Measurements from ENCODE around the gene CTNND2. TPM values are rescaled to one million over a fixed set of nuclear protein-coding genes. Genes with fewer than 3 reads are reported as not detected.

CTNND2 gene
- total RNA-seq, 1 experiment from 2014 or later = not detected

DNA sequence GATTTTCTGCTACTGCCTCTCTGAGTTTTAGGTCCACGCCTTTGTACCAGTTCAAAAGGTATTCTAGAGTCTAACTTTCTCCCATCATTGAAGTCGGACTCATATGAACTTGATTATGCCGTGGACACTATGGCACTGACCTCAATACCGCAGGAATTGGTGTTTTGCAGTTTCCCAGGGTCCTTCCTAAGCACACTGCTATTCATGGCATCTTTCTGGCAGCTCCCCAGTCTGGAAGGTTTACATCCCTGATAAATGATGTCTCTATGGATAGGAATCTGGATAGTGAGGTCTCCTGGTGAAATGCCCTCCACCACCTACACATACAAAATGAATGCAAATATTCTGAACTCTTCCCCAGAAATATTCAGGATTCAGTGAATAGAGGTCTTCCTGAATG, 422.2 kb downstream of the CTNND2 start:
- intact Hi-C loops (cut with micrococcal nuclease) = no loop called here
- DNase-seq (ENCODE audit: unreplicated experiment) = no peak
- POLR2A ChIA-PET = no interaction called here
- Mint-ChIP-seq H3K4me1 (ENCODE audit: insufficient read depth, unreplicated experiment) (no peaks in the 10 kb centered on the region), H3K27ac (ENCODE audit: low read depth, unreplicated experiment) (no peak overlapping the region), H3K9me3 (ENCODE audit: unreplicated experiment) (peaks cover 5% of the 10 kb centered on the region), H3K4me3 (ENCODE audit: unreplicated experiment) (no peak overlapping the region), H3K27me3 (ENCODE audit: insufficient read depth, unreplicated experiment) (peaks cover 30% of the 10 kb centered on the region), H3K36me3 (ENCODE audit: insufficient read depth, unreplicated experiment) (no peaks in the 10 kb centered on the region)
- CTCF ChIA-PET = no interaction called here
- no TSS peak for BruUV-seq (replicated peaks)
- TF ChIP-seq, protein P1, sequence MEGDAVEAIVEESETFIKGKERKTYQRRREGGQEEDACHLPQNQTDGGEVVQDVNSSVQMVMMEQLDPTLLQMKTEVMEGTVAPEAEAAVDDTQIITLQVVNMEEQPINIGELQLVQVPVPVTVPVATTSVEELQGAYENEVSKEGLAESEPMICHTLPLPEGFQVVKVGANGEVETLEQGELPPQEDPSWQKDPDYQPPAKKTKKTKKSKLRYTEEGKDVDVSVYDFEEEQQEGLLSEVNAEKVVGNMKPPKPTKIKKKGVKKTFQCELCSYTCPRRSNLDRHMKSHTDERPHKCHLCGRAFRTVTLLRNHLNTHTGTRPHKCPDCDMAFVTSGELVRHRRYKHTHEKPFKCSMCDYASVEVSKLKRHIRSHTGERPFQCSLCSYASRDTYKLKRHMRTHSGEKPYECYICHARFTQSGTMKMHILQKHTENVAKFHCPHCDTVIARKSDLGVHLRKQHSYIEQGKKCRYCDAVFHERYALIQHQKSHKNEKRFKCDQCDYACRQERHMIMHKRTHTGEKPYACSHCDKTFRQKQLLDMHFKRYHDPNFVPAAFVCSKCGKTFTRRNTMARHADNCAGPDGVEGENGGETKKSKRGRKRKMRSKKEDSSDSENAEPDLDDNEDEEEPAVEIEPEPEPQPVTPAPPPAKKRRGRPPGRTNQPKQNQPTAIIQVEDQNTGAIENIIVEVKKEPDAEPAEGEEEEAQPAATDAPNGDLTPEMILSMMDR (IDR thresholded peaks at IDR 0.05; ENCODE audit: unreplicated experiment) = no peak

DNA sequence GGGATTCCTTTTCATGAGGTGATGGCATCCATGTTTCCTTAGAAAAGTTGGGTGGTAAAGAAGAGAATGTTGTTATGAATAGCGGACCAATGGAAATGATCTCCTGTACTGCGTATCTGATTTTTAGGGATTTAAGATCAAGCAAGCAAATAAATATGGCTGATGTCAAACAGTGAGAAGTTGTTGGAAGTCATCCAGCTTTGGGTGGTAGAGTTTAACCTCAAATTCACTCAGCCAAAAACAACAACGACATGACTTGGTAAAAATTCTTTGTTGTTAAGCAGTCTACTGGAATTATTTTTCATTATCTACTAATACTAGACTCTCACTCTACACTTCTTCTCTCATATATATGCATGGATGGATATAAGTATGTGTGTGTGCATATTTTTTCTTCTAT, 426.5 kb downstream of the CTNND2 start:
- no peaks in the 10 kb centered on the region for H3K4me1 Mint-ChIP-seq (ENCODE audit: insufficient read depth, unreplicated experiment)
- no TSS peak for BruUV-seq (replicated peaks)
- TF ChIP-seq, protein P1 (IDR thresholded peaks at IDR 0.05; ENCODE audit: unreplicated experiment) = no peak
- peak; percentile 41 for DNase-seq (ENCODE audit: unreplicated experiment)
- CTCF ChIA-PET = no interaction called here
- H3K36me3 Mint-ChIP-seq (ENCODE audit: insufficient read depth, unreplicated experiment) = no peaks in the 10 kb centered on the region
- POLR2A ChIA-PET = no interaction called here
- H3K27ac Mint-ChIP-seq (ENCODE audit: low read depth, unreplicated experiment) = no peak overlapping the region
- H3K4me3 Mint-ChIP-seq (ENCODE audit: unreplicated experiment) = no peak overlapping the region
- peaks cover 3% of the 10 kb centered on the region for H3K9me3 Mint-ChIP-seq (ENCODE audit: unreplicated experiment)
- H3K27me3 Mint-ChIP-seq (ENCODE audit: insufficient read depth, unreplicated experiment) = peaks cover 43% of the 10 kb centered on the region
- intact Hi-C loops (cut with micrococcal nuclease) = no loop called here

DNA sequence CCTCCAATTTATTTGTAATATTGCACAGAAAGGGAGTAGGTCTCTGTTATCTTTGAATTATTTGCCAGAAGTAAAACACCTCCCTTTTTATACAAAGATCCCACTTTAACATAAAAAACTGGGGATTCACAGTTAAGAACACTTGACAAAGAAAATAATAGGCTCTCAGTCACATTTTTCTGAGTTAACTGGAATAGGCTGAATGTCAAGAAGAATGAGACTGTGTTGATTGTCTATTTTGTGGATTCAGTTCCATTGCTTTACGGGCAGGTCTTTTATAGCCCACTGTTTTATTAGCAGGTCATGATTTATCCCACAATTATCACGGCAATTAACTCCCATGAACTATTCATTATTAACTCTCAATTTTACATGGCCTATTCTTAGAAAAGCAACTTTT, 427.4 kb downstream of the CTNND2 start:
- no TSS peak for BruUV-seq (replicated peaks)
- Mint-ChIP-seq H3K36me3 (ENCODE audit: insufficient read depth, unreplicated experiment) (no peaks in the 10 kb centered on the region), H3K9me3 (ENCODE audit: unreplicated experiment) (no peaks in the 10 kb centered on the region), H3K4me3 (ENCODE audit: unreplicated experiment) (no peak overlapping the region), H3K27me3 (ENCODE audit: insufficient read depth, unreplicated experiment) (peaks cover 34% of the 10 kb centered on the region), H3K4me1 (ENCODE audit: insufficient read depth, unreplicated experiment) (no peaks in the 10 kb centered on the region), H3K27ac (ENCODE audit: low read depth, unreplicated experiment) (no peak overlapping the region)
- TF ChIP-seq, protein P1 (IDR thresholded peaks at IDR 0.05; ENCODE audit: unreplicated experiment) = no peak
- DNase-seq (ENCODE audit: unreplicated experiment) = no peak
- ChIA-PET POLR2A (interaction anchor here (0.6 kb wide), 1 partner anchor 84 kb away, joined by 4 read pairs; no protein-coding TSS in a partner anchor), CTCF (interaction anchor here (0.5 kb wide), 1 partner anchor 127 kb away, joined by 3 read pairs; no protein-coding TSS in a partner anchor)
- intact Hi-C loops (cut with micrococcal nuclease) = no loop called here

DNA sequence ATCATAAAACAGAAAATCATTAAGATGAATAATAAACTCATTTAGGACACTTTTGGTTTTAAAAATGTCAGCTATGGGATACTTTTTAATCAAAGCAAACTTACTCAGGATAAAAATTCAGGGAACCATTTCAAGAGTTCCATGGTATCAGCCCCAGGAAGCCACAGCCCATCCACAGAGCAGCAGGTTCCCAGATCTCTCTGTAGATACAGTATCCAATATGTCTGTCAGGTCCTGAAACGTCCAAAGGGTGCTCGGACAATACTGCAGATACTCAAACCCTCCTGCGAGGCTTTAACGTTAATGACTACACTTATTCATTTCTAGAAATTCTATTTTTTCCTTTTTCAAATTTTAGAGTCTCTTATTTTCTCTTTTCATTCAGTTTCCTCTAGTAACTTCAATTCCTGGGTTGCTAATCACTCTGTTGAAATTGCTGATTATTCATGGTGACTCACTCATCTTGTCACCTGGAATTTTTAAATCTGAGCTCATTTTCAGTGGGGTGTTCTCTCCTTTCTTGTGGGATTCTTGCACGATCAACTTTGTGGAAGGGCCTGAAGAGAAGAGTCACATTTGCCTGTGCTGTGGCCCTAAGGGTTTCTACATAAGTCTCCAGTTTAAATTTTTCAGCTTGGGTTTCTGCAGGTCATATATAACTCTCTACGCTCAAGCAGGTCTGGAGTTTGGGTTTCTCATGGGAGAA, 435.8 kb downstream of the CTNND2 start:
- CTCF ChIA-PET = interaction anchor here (0.6 to 1.1 kb wide), 4 partner anchors 19 to 604 kb away, joined by 3 to 4 read pairs (median 3); no protein-coding TSS in a partner anchor
- intact Hi-C loops (cut with micrococcal nuclease) = no loop called here
- Mint-ChIP-seq H3K27ac (ENCODE audit: low read depth, unreplicated experiment) (no peak overlapping the region), H3K27me3 (ENCODE audit: insufficient read depth, unreplicated experiment) (no peaks in the 10 kb centered on the region), H3K4me3 (ENCODE audit: unreplicated experiment) (no peak overlapping the region), H3K9me3 (ENCODE audit: unreplicated experiment) (no peaks in the 10 kb centered on the region), H3K4me1 (ENCODE audit: insufficient read depth, unreplicated experiment) (peaks cover 15% of the 10 kb centered on the region), H3K36me3 (ENCODE audit: insufficient read depth, unreplicated experiment) (no peaks in the 10 kb centered on the region)
- TF ChIP-seq, protein P1 (IDR thresholded peaks at IDR 0.05; ENCODE audit: unreplicated experiment) = no peak
- BruUV-seq (replicated peaks) = no TSS peak
- DNase-seq (ENCODE audit: unreplicated experiment) = peak; percentile 58
- POLR2A ChIA-PET = interaction anchor here (0.7 to 1.0 kb wide), 2 partner anchors 11 to 24 kb away, joined by 4 to 5 read pairs; no protein-coding TSS in a partner anchor

Data from MCF 10A (cell line).